GM13976 (cell line): ENCODE data around the gene AATK.

Experiments used
- DNase-seq: peaks from one replicate; pipeline ENCODE4 v3.0.0; 2012; ENCODE audit warnings: low spot score
- in situ Hi-C: fragments of 300-500 bp; cut with MboI; formaldehyde crosslinking; loops from one replicate; pipeline ENCODE4 v1.12.0; 2022; ENCODE audit warnings: low sequenced_read_pairs, mixed read lengths, inconsistent platforms; ENCODE audit not compliant: unreplicated experiment
- TF ChIP-seq, protein P1 (sequence below): IDR thresholded peaks from 2 replicates; pipeline ENCODE4 v1.5.1; 2012; ENCODE audit warnings: borderline replicate concordance, mild to moderate bottlenecking; ENCODE audit not compliant: insufficient read depth; ENCODE audit errors: extremely low read depth, missing control alignments, control extremely low read depth

AATK gene

DNA sequence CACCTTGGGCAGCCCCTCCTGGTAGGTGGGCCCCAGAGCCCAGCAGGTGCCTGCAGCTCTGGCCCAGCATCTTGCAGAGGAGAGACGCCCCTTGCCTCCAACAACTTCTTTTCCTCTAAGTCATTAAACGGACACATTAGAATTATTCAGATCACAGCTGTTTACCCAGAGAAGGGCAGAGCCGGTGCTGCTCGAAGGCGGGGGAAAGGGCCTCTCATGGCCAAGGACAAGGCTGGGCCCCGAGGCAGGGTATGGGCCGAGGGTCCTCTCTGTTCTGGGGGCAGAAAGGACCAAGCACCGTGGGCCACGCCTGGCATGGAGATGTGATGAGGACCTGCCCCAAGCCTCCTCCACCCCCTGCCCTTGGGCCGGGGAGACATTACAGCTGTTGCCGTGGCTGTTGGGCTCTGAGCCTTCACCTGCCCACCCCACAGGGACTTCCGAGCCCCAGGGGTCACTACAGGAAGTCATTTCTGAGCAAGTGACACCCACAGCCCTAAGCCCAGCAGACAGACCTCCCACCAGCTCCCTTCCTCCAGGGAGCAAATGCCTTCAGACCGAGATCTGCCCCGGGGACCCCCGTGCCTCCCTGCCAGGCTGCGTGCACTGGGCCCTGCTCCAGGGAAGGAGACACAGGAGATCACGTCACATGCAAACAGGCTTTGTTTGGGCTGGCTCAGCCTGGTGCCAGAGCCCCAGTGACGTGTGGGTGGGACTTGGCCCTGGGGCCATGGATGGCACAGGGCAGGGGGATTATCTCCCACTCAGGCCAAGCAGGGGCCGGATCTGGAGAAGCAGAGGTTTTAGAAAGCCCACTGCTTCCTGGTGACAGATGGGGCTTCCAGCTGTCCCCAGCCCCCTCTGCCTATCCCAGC lies 1.4 kb downstream of the AATK start:
- TF ChIP-seq, protein P1, sequence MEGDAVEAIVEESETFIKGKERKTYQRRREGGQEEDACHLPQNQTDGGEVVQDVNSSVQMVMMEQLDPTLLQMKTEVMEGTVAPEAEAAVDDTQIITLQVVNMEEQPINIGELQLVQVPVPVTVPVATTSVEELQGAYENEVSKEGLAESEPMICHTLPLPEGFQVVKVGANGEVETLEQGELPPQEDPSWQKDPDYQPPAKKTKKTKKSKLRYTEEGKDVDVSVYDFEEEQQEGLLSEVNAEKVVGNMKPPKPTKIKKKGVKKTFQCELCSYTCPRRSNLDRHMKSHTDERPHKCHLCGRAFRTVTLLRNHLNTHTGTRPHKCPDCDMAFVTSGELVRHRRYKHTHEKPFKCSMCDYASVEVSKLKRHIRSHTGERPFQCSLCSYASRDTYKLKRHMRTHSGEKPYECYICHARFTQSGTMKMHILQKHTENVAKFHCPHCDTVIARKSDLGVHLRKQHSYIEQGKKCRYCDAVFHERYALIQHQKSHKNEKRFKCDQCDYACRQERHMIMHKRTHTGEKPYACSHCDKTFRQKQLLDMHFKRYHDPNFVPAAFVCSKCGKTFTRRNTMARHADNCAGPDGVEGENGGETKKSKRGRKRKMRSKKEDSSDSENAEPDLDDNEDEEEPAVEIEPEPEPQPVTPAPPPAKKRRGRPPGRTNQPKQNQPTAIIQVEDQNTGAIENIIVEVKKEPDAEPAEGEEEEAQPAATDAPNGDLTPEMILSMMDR = no peak
- no peak for DNase-seq
- in situ Hi-C loops = no loop called here

DNA sequence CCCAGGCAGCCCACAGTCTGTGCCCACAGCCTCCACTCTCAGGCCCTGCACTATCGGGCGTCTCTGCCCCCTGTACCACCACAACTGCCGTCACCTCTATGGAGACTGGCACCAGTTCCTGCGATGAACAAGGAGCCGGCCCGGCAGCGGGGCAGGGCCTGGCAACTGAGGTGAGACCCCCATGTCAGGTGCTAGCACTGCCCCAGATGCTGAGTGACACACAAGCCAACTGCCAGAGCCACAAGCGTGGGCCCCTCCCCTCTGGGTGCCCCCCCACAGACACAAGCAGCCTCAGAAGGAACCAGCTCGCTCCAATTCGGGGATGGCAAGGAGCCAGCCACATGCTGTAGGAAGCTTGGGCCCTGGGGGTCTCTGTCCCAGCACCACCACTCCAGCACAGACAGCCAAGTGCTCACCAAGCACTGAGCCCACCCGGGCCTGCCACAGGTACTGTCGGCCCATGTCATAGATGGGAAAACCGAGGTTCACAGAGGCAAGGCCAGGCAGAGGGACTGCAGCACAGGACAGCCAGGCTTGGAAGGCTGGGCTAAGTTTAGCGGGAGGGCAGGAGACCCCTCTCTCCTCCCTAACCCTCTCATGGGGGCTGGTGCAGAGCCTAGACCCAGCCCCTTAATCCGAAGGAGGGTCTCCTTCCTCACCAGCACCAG lies 2.2 kb downstream of the AATK start:
- in situ Hi-C loops = no loop called here
- TF ChIP-seq, protein P1 = no peak
- DNase-seq = no peak

DNA sequence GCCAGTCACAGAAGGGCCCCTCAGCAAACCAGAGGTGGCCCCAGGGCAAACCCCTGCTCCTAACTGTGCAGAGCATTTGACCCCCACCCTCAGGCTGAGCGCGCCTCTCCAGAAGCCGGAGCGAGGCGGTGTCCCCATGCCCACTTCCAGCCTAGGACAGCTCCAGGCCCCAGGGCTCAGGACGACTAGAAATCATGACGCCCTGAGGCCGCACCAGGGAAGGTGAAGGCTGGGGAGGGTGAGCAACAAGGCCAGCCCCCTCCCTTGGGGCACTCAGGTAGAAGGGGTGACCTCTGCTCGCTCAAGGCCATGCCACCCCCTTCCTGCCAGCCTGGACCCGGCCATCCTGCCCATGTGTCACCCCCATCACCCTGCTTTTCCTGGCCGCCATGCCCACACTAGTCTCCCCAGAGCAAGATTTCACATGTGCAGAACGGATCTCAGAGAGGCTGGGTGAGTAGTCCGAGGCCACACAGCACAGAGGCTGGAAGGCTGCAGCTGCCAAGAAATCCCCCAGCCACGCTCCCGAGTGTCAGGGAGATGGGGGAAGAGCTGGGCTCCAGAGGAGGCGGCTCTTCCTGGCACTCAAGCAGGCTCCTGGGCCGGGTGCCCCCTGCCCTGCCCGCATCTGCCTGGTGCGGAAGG lies 2.8 kb downstream of the AATK start:
- DNase-seq = no peak
- TF ChIP-seq, protein P1 = no peak
- in situ Hi-C loops = no loop called here

DNA sequence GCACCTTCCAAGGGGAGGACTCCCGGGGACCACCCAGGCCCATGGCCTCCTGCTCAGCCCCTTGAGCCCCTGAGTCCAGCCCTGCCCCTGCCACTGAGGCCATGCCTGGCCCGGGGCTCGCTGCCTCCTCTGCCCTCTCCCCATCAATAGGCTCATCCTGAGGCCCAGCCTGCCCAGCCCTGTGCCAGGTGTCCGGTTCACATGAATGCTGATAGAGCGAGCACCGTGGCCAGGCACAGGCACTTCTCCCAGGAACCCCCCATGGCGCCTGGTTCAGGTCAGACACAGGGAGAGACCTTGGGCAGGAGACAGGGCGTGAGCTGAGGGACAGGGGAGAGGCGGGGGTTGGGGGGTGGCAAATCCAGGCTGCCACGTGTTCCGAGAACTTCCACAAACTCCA lies 3.5 kb downstream of the AATK start:
- TF ChIP-seq, protein P1 = no peak
- in situ Hi-C loops = no loop called here
- DNase-seq = no peak

DNA sequence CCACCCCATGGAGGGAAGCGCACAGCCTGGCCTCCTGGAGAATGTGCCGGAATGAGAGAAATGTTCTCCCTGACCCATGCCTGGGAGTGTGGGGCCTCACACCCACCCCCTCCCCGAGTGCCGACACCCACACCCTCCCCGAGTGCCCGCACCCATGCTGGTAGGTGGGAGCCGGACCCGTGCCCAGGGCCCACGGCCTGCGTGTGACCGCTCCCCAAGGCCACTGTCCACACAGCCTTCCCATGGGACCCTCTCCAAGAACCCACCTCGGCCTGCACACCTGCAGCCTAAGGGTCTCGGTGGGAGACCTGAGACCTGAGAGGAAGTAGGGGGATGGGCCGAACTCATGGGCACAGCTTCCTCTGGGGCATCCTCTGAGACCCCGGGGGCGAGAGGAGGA lies 4.0 kb downstream of the AATK start:
- TF ChIP-seq, protein P1 = no peak
- no peak for DNase-seq
- in situ Hi-C loops = no loop called here

- TF ChIP-seq, protein P1 = no peak
- DNase-seq = no peak
- in situ Hi-C loops = no loop called here
Measured at GRCh38 chr17:81161536-81161935, 4.5 kb downstream of the AATK start.
